ENCODE measurements around the gene MAP7. TPM values are rescaled to one million over a fixed set of nuclear protein-coding genes. Genes with fewer than 3 reads are reported as not detected.

MAP7 gene
- total RNA-seq, 5 donors from 2014 or later (not counting 1 experiment from before 2014, with no cell fraction given) = 0.33 to 0.73 (median 0.57) TPM

DNA sequence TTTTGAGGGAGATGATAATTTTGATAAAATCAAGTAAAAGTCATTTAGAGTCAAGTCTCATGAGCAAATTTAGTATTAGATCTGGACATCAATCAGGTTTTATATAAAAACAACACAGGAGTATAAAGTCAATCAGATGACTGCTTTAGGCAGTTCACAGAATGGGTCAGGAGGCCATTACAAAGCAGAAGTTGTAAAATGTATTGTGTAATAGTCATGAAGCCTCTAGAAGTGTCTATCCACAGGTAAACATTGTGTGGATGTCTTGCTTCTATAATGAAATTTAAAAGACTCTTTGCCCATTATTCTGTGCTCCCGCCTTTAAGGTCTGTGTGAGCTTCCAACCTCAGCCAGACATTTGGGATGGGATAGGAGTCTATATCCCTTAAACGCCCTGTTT, 28.8 kb downstream of the MAP7 start:
- CTCF ChIA-PET = no interaction called here
- Mint-ChIP-seq H3K9me3 (no peaks in the 10 kb centered on the region), H3K27ac (no peak overlapping the region), H3K36me3 (no peaks in the 10 kb centered on the region), H3K4me3 (no peak overlapping the region), H3K4me1 (peaks cover 11 to 15% (median 13%) of the 10 kb centered on the region in 3 donors), H3K27me3 (peaks cover 12 to 14% of the 10 kb centered on the region in 2 donors)
- H3K4me1 ChIP-seq (ENCODE audit: control insufficient read depth in 1 of 2, extremely low read depth in 1 of 2, insufficient read depth in 2 of 2, low read length in 2 of 2) = peaks cover 3 to 9% of the 10 kb centered on the region in 2 experiments
- no CpG with 5 or more reads among the region's 2 CpGs for WGBS (ENCODE audit: insufficient coverage)
- no peak overlapping the region for H3K4me3 ChIP-seq (ENCODE audit: control insufficient read depth in 1 of 2, extremely low read depth in 1 of 2, low read length in 1 of 2)
- H3K27me3 ChIP-seq (replicated peaks in 1 of 2; ENCODE audit: control insufficient read depth in 2 of 2, extremely low read depth in 1 of 2, insufficient read depth in 2 of 2, low read length in 1 of 2) = no peaks in the 10 kb centered on the region
- H3K36me3 ChIP-seq (ENCODE audit: control insufficient read depth in 2 of 2, extremely low read depth in 1 of 2, insufficient read depth in 1 of 2, low read length in 1 of 2) = no peaks in the 10 kb centered on the region
- DNase-seq (no peak), ATAC-seq (replicated peaks in 1 of 4) (no peak)
- POLR2A ChIA-PET = no interaction called here
- H3K27ac ChIP-seq (ENCODE audit: low read length) = no peak overlapping the region
- no peaks in the 10 kb centered on the region for H3K9me3 ChIP-seq

DNA sequence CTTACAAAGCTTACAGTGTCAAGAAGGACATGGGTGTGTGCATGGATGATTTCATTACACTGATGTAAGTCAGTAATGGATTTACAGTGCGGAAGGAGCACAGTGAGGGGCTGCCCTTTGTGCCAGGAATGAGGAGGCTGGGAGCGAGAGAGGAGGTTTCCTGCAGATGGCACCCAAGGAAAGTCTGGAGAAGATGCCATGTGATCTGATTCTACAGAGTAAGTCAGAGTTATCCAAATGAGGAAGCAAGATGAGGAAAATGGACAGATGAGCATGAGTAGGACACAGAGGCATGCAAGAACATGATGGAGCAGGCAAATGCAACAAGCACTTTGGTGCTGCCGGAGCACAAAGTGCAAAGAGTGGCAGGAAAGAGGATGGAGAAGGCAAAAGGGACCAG, 29.7 kb downstream of the MAP7 start:
- H3K36me3 Mint-ChIP-seq = no peaks in the 10 kb centered on the region
- peaks cover 5 to 9% (median 7%) of the 10 kb centered on the region in 3 donors for H3K4me1 Mint-ChIP-seq
- 100% methylated on average over 3 of the region's 3 CpGs for WGBS (ENCODE audit: insufficient coverage)
- no peaks in the 10 kb centered on the region for H3K9me3 Mint-ChIP-seq
- H3K4me3 Mint-ChIP-seq = no peak overlapping the region
- Histone ChIP-seq H3K27ac (ENCODE audit: low read length) (no peak overlapping the region), H3K4me1 (ENCODE audit: control insufficient read depth in 1 of 2, extremely low read depth in 1 of 2, insufficient read depth in 2 of 2, low read length in 2 of 2) (peaks cover 0 to under 1% of the 10 kb centered on the region in 2 experiments), H3K36me3 (ENCODE audit: control insufficient read depth in 2 of 2, extremely low read depth in 1 of 2, insufficient read depth in 1 of 2, low read length in 1 of 2) (no peaks in the 10 kb centered on the region), H3K4me3 (ENCODE audit: control insufficient read depth in 1 of 2, extremely low read depth in 1 of 2, low read length in 1 of 2) (no peak overlapping the region), H3K27me3 (replicated peaks in 1 of 2; ENCODE audit: control insufficient read depth in 2 of 2, extremely low read depth in 1 of 2, insufficient read depth in 2 of 2, low read length in 1 of 2) (no peaks in the 10 kb centered on the region), H3K9me3 (no peaks in the 10 kb centered on the region)
- DNase-seq = no peak
- no peak overlapping the region for H3K27ac Mint-ChIP-seq
- H3K27me3 Mint-ChIP-seq = peaks cover 9 to 11% of the 10 kb centered on the region in 2 donors
- ChIA-PET POLR2A (no interaction called here), CTCF (no interaction called here)
- no peak for ATAC-seq (replicated peaks in 1 of 4)

DNA sequence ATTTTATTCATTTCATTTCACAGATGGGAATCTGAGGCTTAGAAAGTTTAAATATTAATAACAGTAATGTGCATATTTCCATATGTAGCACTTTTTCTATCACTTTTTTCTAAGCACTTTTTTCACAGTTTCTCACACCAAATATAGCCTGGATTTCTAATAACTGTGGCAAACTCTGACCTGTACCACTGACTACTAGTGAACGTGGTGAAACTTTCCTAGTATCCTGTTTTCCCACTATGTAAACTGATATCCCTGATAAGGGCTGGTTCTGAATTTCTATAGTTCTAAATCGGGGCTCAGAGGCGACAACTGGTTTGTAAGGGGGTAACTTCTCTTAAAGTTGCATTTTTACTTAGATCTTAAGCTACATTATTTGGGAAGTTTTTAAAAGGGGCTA, 32.6 kb downstream of the MAP7 start:
- ATAC-seq (replicated peaks in 1 of 4) (no peak), DNase-seq (no peak)
- no peaks in the 10 kb centered on the region for H3K9me3 Mint-ChIP-seq
- peaks cover 11 to 12% of the 10 kb centered on the region in 2 donors for H3K27me3 Mint-ChIP-seq
- Histone ChIP-seq H3K4me1 (ENCODE audit: control insufficient read depth in 1 of 2, extremely low read depth in 1 of 2, insufficient read depth in 2 of 2, low read length in 2 of 2) (no peaks in the 10 kb centered on the region), H3K27me3 (replicated peaks in 1 of 2; ENCODE audit: control insufficient read depth in 2 of 2, extremely low read depth in 1 of 2, insufficient read depth in 2 of 2, low read length in 1 of 2) (no peaks in the 10 kb centered on the region), H3K27ac (ENCODE audit: low read length) (no peak overlapping the region), H3K4me3 (ENCODE audit: control insufficient read depth in 1 of 2, extremely low read depth in 1 of 2, low read length in 1 of 2) (no peak overlapping the region), H3K9me3 (no peaks in the 10 kb centered on the region), H3K36me3 (ENCODE audit: control insufficient read depth in 2 of 2, extremely low read depth in 1 of 2, insufficient read depth in 1 of 2, low read length in 1 of 2) (no peaks in the 10 kb centered on the region)
- ChIA-PET CTCF (no interaction called here), POLR2A (no interaction called here)
- no peaks in the 10 kb centered on the region for H3K36me3 Mint-ChIP-seq
- H3K4me3 Mint-ChIP-seq = no peak overlapping the region
- no peaks in the 10 kb centered on the region for H3K4me1 Mint-ChIP-seq
- WGBS (ENCODE audit: insufficient coverage) = no CpG with 5 or more reads among the region's 3 CpGs
- no peak overlapping the region for H3K27ac Mint-ChIP-seq

DNA sequence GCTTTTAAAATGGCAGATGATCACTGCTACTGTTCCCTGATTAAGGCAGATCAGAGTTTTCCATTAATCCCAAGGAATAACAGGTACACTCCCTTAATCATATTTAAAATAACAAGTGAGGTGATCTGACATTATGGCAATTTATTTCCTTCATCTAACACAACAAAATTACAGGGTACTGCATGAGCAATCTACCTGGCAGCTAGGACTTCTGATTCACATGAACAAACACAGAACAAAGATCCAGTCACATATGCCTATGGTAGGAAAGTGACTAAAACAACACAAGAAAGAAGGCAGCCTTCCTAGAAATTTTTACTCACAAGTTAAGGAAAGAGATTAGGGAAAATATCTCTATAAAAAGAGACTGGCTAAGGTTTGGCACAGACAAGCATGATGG, 33.2 kb downstream of the MAP7 start:
- Mint-ChIP-seq H3K27ac (no peak overlapping the region), H3K4me3 (no peak overlapping the region), H3K4me1 (no peaks in the 10 kb centered on the region), H3K9me3 (no peaks in the 10 kb centered on the region), H3K36me3 (no peaks in the 10 kb centered on the region), H3K27me3 (peaks cover 11 to 12% of the 10 kb centered on the region in 2 donors)
- ATAC-seq (replicated peaks in 1 of 4) = no peak
- no peak overlapping the region for H3K27ac ChIP-seq (ENCODE audit: low read length)
- H3K27me3 ChIP-seq (replicated peaks in 1 of 2; ENCODE audit: control insufficient read depth in 2 of 2, extremely low read depth in 1 of 2, insufficient read depth in 2 of 2, low read length in 1 of 2) = no peaks in the 10 kb centered on the region
- no peaks in the 10 kb centered on the region for H3K36me3 ChIP-seq (ENCODE audit: control insufficient read depth in 2 of 2, extremely low read depth in 1 of 2, insufficient read depth in 1 of 2, low read length in 1 of 2)
- no peaks in the 10 kb centered on the region for H3K9me3 ChIP-seq
- H3K4me3 ChIP-seq (ENCODE audit: control insufficient read depth in 1 of 2, extremely low read depth in 1 of 2, low read length in 1 of 2) = no peak overlapping the region
- POLR2A ChIA-PET = no interaction called here
- DNase-seq = no peak
- CTCF ChIA-PET = no interaction called here
- no peaks in the 10 kb centered on the region for H3K4me1 ChIP-seq (ENCODE audit: control insufficient read depth in 1 of 2, extremely low read depth in 1 of 2, insufficient read depth in 2 of 2, low read length in 2 of 2)

DNA sequence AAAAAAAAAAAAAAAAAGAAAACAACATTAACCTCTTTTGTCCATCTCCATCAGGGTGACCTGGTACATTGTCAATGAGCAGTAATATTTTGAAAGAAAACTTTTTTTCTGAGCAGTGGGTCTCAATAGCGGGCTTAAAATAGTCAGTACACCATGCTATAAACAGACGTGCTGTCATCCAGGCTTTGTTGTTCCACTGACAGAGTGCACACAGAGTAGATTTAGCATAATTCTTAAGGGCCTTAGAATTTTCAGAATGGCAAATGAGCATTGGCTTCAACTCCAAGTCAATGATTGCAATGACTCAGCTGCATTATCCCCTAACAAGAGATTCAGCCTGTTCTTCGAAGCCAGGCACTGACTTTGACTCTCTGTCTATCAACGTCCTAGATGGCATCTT, 35.6 kb downstream of the MAP7 start:
- no peaks in the 10 kb centered on the region for H3K27me3 ChIP-seq (replicated peaks in 1 of 2; ENCODE audit: control insufficient read depth in 2 of 2, extremely low read depth in 1 of 2, insufficient read depth in 2 of 2, low read length in 1 of 2)
- ChIA-PET CTCF (no interaction called here), POLR2A (no interaction called here)
- H3K9me3 ChIP-seq = no peaks in the 10 kb centered on the region
- no peaks in the 10 kb centered on the region for H3K9me3 Mint-ChIP-seq
- H3K36me3 ChIP-seq (ENCODE audit: control insufficient read depth in 2 of 2, extremely low read depth in 1 of 2, insufficient read depth in 1 of 2, low read length in 1 of 2) = no peaks in the 10 kb centered on the region
- no peak overlapping the region for H3K4me3 ChIP-seq (ENCODE audit: control insufficient read depth in 1 of 2, extremely low read depth in 1 of 2, low read length in 1 of 2)
- peaks cover 6% of the 10 kb centered on the region in 2 donors for H3K27me3 Mint-ChIP-seq
- peaks cover 13 to 15% (median 15%) of the 10 kb centered on the region in 3 donors for H3K4me1 Mint-ChIP-seq
- ATAC-seq (replicated peaks in 1 of 4) (no peak), DNase-seq (no peak)
- no peak overlapping the region for H3K4me3 Mint-ChIP-seq
- H3K27ac ChIP-seq (ENCODE audit: low read length) = no peak overlapping the region
- WGBS (ENCODE audit: insufficient coverage) = 90% methylated on average over 2 of the region's 4 CpGs
- H3K4me1 ChIP-seq (ENCODE audit: control insufficient read depth in 1 of 2, extremely low read depth in 1 of 2, insufficient read depth in 2 of 2, low read length in 2 of 2) = peaks cover 3 to 4% of the 10 kb centered on the region in 2 experiments
- no peaks in the 10 kb centered on the region for H3K36me3 Mint-ChIP-seq
- no peak overlapping the region for H3K27ac Mint-ChIP-seq

DNA sequence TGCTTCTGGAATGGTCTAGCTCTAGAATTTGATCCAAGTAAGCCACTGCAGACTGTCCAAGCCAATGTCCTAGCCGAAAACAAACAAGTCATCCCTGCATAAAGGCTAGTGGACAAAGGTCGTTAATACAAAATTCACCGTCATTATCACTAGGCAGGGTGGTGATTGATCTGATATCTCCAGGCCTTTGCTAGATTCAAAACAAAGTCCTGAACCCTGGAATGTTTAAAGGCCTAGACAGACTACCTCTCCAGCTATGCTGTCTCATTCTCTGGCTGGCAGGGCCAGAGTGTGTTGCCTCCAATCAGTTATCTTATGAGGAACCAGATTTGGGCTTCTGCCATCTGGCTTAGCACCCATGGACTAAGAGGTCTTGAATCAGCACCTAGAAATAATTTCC, 38.3 kb downstream of the MAP7 start:
- Histone ChIP-seq H3K27ac (ENCODE audit: low read length) (no peak overlapping the region), H3K4me1 (ENCODE audit: control insufficient read depth in 1 of 2, extremely low read depth in 1 of 2, insufficient read depth in 2 of 2, low read length in 2 of 2) (peaks cover 3 to 4% of the 10 kb centered on the region in 2 experiments), H3K4me3 (ENCODE audit: control insufficient read depth in 1 of 2, extremely low read depth in 1 of 2, low read length in 1 of 2) (no peak overlapping the region), H3K36me3 (ENCODE audit: control insufficient read depth in 2 of 2, extremely low read depth in 1 of 2, insufficient read depth in 1 of 2, low read length in 1 of 2) (no peaks in the 10 kb centered on the region), H3K9me3 (no peaks in the 10 kb centered on the region), H3K27me3 (replicated peaks in 1 of 2; ENCODE audit: control insufficient read depth in 2 of 2, extremely low read depth in 1 of 2, insufficient read depth in 2 of 2, low read length in 1 of 2) (no peaks in the 10 kb centered on the region)
- DNase-seq (no peak), ATAC-seq (replicated peaks in 1 of 4) (no peak)
- no peak overlapping the region for H3K4me3 Mint-ChIP-seq
- ChIA-PET POLR2A (interaction anchor here in 1 of 2 donors (0.5 kb wide), 1 partner anchor 21 kb away, joined by 3 read pairs; no protein-coding TSS in a partner anchor), CTCF (interaction anchor here in 1 of 2 donors (0.9 kb wide), 1 partner anchor 29 kb away, joined by 3 read pairs; no protein-coding TSS in a partner anchor)
- 80% methylated on average over 2 of the region's 3 CpGs for WGBS (ENCODE audit: insufficient coverage)
- peaks cover 13 to 18% (median 15%) of the 10 kb centered on the region in 3 donors for H3K4me1 Mint-ChIP-seq
- H3K27ac Mint-ChIP-seq = no peak overlapping the region
- H3K36me3 Mint-ChIP-seq = no peaks in the 10 kb centered on the region
- no peaks in the 10 kb centered on the region for H3K9me3 Mint-ChIP-seq
- peaks cover 0 to 4% of the 10 kb centered on the region in 2 donors for H3K27me3 Mint-ChIP-seq

DNA sequence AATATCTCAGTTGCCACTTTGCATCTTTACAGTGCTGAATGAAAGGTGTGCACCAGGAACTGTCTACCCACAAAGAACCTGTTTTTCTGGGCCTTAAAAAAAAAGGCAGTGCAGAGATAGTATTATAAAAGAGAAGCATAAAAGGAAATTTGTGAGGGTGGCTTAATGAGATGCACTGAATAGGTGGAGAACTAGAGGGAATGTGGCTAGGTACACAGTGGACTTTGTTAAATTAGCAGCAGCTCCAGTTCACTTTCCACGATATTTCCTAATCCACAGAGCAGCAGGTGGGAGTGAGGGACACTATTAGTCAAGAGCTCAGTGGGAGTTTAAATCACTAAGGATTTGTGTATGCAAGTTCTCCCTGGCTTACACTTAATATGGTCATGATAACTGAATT, 38.8 kb downstream of the MAP7 start:
- no peaks in the 10 kb centered on the region for H3K36me3 ChIP-seq (ENCODE audit: control insufficient read depth in 2 of 2, extremely low read depth in 1 of 2, insufficient read depth in 1 of 2, low read length in 1 of 2)
- ChIA-PET CTCF (interaction anchor here (0.6 to 1.2 kb wide), 3 partner anchors 14 to 975 kb away, joined by 3 read pairs; no protein-coding TSS in a partner anchor), POLR2A (interaction anchor here in 1 of 2 donors (0.5 kb wide), 1 partner anchor 20 kb away, joined by 3 read pairs; no protein-coding TSS in a partner anchor)
- H3K27me3 ChIP-seq (replicated peaks in 1 of 2; ENCODE audit: control insufficient read depth in 2 of 2, extremely low read depth in 1 of 2, insufficient read depth in 2 of 2, low read length in 1 of 2) = no peaks in the 10 kb centered on the region
- no peaks in the 10 kb centered on the region for H3K9me3 Mint-ChIP-seq
- H3K27ac Mint-ChIP-seq = no peak overlapping the region
- peaks cover 3 to 4% of the 10 kb centered on the region in 2 experiments for H3K4me1 ChIP-seq (ENCODE audit: control insufficient read depth in 1 of 2, extremely low read depth in 1 of 2, insufficient read depth in 2 of 2, low read length in 2 of 2)
- H3K36me3 Mint-ChIP-seq = no peaks in the 10 kb centered on the region
- H3K4me3 ChIP-seq (ENCODE audit: control insufficient read depth in 1 of 2, extremely low read depth in 1 of 2, low read length in 1 of 2) = no peak overlapping the region
- DNase-seq (no peak), ATAC-seq (replicated peaks in 1 of 4) (no peak)
- H3K4me1 Mint-ChIP-seq = peaks cover 13 to 18% (median 15%) of the 10 kb centered on the region in 3 donors
- H3K27me3 Mint-ChIP-seq = peaks cover 0 to 4% of the 10 kb centered on the region in 2 donors
- no peak overlapping the region for H3K27ac ChIP-seq (ENCODE audit: low read length)
- no CpG with 5 or more reads among the region's 1 CpG for WGBS (ENCODE audit: insufficient coverage)
- H3K4me3 Mint-ChIP-seq = no peak overlapping the region
- H3K9me3 ChIP-seq = no peaks in the 10 kb centered on the region

Data from T-cell (primary cell).